ENCODE measurements around the gene CDK6.

DNA sequence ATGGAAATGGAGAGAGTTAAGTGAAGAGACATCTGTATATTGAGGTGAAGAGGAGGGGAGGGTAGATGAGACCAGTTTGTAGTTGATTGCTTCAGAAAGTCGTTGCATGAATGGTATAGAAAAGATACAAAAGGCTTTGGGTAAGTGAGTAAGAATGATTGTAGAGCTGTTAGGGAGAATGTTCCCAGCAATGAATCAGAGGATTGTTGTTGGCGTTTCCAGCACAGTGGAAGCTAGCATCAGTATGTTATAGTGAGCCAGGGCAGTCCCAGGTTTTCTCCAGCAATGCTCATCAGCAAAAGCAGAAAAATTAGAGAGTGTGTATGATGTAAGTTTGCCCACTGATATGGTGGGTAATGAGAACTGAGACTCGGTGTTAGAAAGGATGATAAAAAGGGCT is 15.4 kb upstream of the CDK6 start:
- TF ChIP-seq POLR2AphosphoS5 (IDR thresholded peaks at IDR 0.05) (no peak), POLR2A (IDR thresholded peaks at IDR 0.05) (no peak)

Data from transverse colon (tissue), 3 donors.